ENCODE measurements around the gene CIDEC. TPM values are rescaled to one million over a fixed set of nuclear protein-coding genes. Genes with fewer than 3 reads are reported as not detected.
A peak's percentile ranks its signal among the peaks of the same experiment; 100 is the strongest.

CIDEC gene
- total and polyA plus RNA-seq, 9 of the 15 experiments (the other 6 are each of a cell fraction or from before 2014, with no cell fraction given) = not detected

DNA sequence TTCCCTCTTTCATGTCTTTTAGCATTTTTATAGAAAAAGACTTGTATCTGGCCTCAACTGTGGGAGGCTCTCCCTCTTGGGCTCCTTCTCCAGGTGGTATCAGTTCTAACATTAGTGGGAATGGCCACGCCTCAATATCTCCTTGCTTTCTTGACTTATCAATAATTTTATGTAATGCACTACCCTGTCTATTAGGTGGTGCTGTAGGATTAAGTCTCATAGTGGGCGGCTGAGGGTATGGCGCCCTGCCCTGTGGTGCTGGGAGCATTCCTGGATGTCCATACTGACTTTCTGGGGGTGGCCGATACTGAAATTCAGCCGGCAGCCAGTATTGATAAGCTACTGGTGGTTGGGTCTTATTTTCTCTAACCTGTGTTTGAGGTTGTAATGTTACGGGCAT, 27.5 kb downstream of the CIDEC start:
- H3K27me3 ChIP-seq (ENCODE audit: control insufficient read depth in 2 of 2, insufficient read depth in 2 of 2, low read length in 2 of 2) = no peaks in the 10 kb centered on the region
- no peaks in the 10 kb centered on the region for H3K9me3 ChIP-seq (replicated peaks; ENCODE audit: control insufficient read depth, insufficient read depth, low read depth, low read length)
- no peaks in the 10 kb centered on the region for H3K79me2 ChIP-seq (ENCODE audit: control insufficient read depth, insufficient read depth, low read length)
- no peaks in the 10 kb centered on the region for H4K20me1 ChIP-seq (replicated peaks; ENCODE audit: control insufficient read depth, insufficient read depth, low read length)
- WGBS (ENCODE audit: insufficient coverage, low coverage, missing lambda C conversion rate) = 33% methylated on average over 6 of the region's 6 CpGs
- no peaks in the 10 kb centered on the region for H3K9me1 ChIP-seq (ENCODE audit: control insufficient read depth, insufficient read depth, low read length)
- no peak overlapping the region for H3K27ac ChIP-seq (ENCODE audit: extremely low read depth, low read depth, low read length)
- no peak overlapping the region for H3K9ac ChIP-seq (ENCODE audit: insufficient read depth in 1 of 2, low read depth in 2 of 2, low read length in 2 of 2)
- no peak overlapping the region for H3K4me2 ChIP-seq (ENCODE audit: insufficient read depth, low read length)
- ATAC-seq (no peak), DNase-seq (ENCODE audit: extremely low read depth in 1 of 4, low spot score in 3 of 4) (no peak), FAIRE-seq (no peak)
- in situ Hi-C loops (cut with MboI) = no loop called here
- CTCF ChIA-PET (ENCODE audit: low intra/inter-chr PET ratio) = interaction anchor here (0.6 kb wide), 1 partner anchor 44 kb away, joined by 4 read pairs; no protein-coding TSS in a partner anchor
- TF ChIP-seq FOXM1 (IDR thresholded peaks at IDR 0.05; ENCODE audit: low read depth) = no peak
- TF ChIP-seq FOXM1 (CRISPR knock-in tag; IDR thresholded peaks at IDR 0.05; ENCODE audit: low read depth) = no peak
- peak; percentile 19; the same call in 1 of the 2 replicates for TF ChIP-seq REST (IDR thresholded peaks at IDR 0.05; ENCODE audit: borderline replicate concordance)
- TF ChIP-seq REST (CRISPR knock-in tag; IDR thresholded peaks at IDR 0.05; ENCODE audit: low read depth) = no peak
- TF ChIP-seq MLLT1 (IDR thresholded peaks at IDR 0.05) = no peak
- TF ChIP-seq RAD21 (CRISPR knock-in tag; conservative IDR thresholded peaks at IDR 0.05 in 1 of 2, IDR thresholded peaks at IDR 0.05 in 1 of 2) = peak in 1 of 2 experiments; percentile 65; a peak in 2 of 4 replicates
- peak; percentile 24 to 56 (median 46); a peak in 3 of 6 replicates for TF ChIP-seq CTCF (IDR thresholded peaks at IDR 0.05 in 2 of 3, conservative IDR thresholded peaks at IDR 0.05 in 1 of 3; ENCODE audit: insufficient read depth in 2 of 3, low read depth in 1 of 3, low read length in 3 of 3)
- H2AFZ ChIP-seq (ENCODE audit: low read depth, low read length) = peak overlapping the region; percentile 14
- BruUV-seq (replicated peaks) = no TSS peak
- H3K4me3 ChIP-seq = no peak overlapping the region
- POLR2A ChIA-PET = interaction anchor here (1.3 kb wide), 1 partner anchor 31 kb away, joined by 4 read pairs; no protein-coding TSS in a partner anchor
- no peaks in the 10 kb centered on the region for H3K36me3 ChIP-seq (ENCODE audit: control insufficient read depth, insufficient read depth, low read length)
- no peaks in the 10 kb centered on the region; a peak in 1 of 5 replicates for H3K4me1 ChIP-seq (replicated peaks in 1 of 2; ENCODE audit: control insufficient read depth in 2 of 2, insufficient read depth in 2 of 2, low read length in 2 of 2)
- intact Hi-C loops (cut with micrococcal nuclease) = loop anchor here (1.0 kb wide), 1 partner anchor 470 kb away; no protein-coding TSS in a partner anchor
